ENCODE measurements around the gene RBM20.

Gene RBM20

DNA sequence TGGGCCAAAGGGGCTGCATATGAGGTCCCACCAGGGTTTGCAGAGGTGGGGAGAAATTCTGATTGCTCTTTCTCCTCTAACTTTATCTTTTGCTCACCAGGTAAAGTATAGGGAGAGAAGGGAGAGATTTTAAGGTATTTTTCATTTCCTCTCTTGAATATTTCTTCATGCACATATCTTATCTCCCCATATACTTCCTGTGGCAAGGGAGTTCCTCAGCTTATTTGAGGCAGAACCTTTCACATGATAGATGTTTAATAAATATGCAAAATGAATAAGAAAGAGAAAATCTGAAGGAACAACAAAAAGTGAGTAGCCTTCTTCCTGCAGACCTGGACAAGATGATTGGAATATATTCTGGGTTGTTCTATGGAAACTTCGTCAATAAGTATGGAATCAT lies 160.2 kb downstream of the RBM20 start:
- Histone ChIP-seq H3K36me3 (no peaks in the 10 kb centered on the region), H3K27me3 (no peaks in the 10 kb centered on the region), H3K9me3 (no peaks in the 10 kb centered on the region), H3K4me3 (ENCODE audit: low read depth in 1 of 2, low read length in 1 of 2) (no peak overlapping the region), H3K27ac (no peak overlapping the region), H3K4me1 (ENCODE audit: control insufficient read depth in 1 of 2, insufficient read depth in 1 of 2, low read depth in 1 of 2, low read length in 1 of 2) (no peaks in the 10 kb centered on the region)
- TF ChIP-seq, protein P1, sequence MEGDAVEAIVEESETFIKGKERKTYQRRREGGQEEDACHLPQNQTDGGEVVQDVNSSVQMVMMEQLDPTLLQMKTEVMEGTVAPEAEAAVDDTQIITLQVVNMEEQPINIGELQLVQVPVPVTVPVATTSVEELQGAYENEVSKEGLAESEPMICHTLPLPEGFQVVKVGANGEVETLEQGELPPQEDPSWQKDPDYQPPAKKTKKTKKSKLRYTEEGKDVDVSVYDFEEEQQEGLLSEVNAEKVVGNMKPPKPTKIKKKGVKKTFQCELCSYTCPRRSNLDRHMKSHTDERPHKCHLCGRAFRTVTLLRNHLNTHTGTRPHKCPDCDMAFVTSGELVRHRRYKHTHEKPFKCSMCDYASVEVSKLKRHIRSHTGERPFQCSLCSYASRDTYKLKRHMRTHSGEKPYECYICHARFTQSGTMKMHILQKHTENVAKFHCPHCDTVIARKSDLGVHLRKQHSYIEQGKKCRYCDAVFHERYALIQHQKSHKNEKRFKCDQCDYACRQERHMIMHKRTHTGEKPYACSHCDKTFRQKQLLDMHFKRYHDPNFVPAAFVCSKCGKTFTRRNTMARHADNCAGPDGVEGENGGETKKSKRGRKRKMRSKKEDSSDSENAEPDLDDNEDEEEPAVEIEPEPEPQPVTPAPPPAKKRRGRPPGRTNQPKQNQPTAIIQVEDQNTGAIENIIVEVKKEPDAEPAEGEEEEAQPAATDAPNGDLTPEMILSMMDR (IDR thresholded peaks at IDR 0.05), result no peak

DNA sequence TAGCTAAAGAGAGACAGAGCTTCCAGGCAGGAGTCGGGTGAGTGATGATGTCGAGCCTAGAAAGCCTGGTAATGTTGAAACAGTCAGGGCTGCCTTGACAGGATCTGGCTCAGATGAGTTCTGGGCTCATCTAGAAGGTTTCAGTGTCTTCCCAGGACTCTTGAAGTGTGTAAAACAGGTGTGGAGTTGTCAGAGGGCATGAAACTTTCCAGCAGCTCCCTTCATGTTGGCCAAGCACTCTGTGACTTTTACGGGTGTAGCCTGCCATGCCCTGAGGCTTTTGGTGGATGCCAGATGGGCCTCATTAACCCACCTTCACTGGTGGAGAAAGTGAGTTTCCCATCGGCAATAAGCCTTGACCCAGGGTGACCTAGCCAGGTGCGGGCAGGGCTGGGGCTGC lies 161.2 kb downstream of the RBM20 start:
- H3K4me1 ChIP-seq (ENCODE audit: control insufficient read depth in 1 of 2, insufficient read depth in 1 of 2, low read depth in 1 of 2, low read length in 1 of 2), result no peaks in the 10 kb centered on the region
- H3K4me3 ChIP-seq (ENCODE audit: low read depth in 1 of 2, low read length in 1 of 2), result no peak overlapping the region
- H3K27me3 ChIP-seq, result no peaks in the 10 kb centered on the region
- TF ChIP-seq, protein P1 (IDR thresholded peaks at IDR 0.05), result no peak
- H3K27ac ChIP-seq, result no peak overlapping the region
- H3K9me3 ChIP-seq, result no peaks in the 10 kb centered on the region
- H3K36me3 ChIP-seq, result no peaks in the 10 kb centered on the region

DNA sequence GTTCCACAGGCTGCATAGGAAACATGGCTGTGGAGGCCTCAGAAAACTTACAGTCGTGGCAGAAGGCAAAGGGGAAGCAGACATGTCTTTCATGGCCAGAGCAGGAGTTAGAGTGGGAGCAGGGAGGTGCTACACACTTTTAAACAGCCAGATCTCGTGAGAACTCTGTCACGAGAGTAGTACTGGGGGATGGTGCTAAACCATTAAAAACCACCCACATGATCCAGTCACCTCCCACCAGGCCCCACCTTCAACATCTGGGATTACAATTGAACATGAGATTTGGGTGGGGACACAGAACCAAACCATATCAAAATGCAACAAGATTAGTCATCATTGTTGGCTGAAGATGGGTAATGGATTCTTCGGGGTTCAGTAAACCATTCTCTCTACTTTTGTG lies 162.2 kb downstream of the RBM20 start:
- Histone ChIP-seq H3K27ac (no peak overlapping the region), H3K4me3 (ENCODE audit: low read depth in 1 of 2, low read length in 1 of 2) (no peak overlapping the region), H3K27me3 (no peaks in the 10 kb centered on the region), H3K9me3 (no peaks in the 10 kb centered on the region), H3K4me1 (ENCODE audit: control insufficient read depth in 1 of 2, insufficient read depth in 1 of 2, low read depth in 1 of 2, low read length in 1 of 2) (no peaks in the 10 kb centered on the region), H3K36me3 (no peaks in the 10 kb centered on the region)
- TF ChIP-seq, protein P1 (IDR thresholded peaks at IDR 0.05), result no peak

DNA sequence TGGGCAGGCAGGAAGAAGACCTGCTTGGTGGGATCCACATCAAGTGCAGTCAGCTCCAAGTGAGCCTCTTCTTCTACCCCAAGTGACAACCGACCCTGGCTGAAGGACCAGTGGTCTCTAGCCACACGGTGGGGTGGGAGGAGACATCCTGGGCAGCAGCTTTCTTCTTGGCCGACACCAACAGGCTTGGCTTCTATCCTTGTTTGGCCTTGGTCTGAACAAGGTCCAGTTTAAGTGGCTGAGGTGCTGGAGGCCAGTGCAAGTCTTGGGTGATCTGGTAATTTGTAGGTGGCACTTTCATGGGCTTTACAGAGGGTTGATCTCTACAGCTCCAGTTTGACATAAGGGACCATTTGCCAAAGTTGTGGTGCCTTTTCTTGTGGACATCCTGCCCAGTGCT lies 164.0 kb downstream of the RBM20 start:
- no peaks in the 10 kb centered on the region for H3K27me3 ChIP-seq
- H3K36me3 ChIP-seq, result no peaks in the 10 kb centered on the region
- TF ChIP-seq, protein P1 (IDR thresholded peaks at IDR 0.05), result no peak
- H3K9me3 ChIP-seq, result no peaks in the 10 kb centered on the region
- H3K4me3 ChIP-seq (ENCODE audit: low read depth in 1 of 2, low read length in 1 of 2), result no peak overlapping the region
- H3K4me1 ChIP-seq (ENCODE audit: control insufficient read depth in 1 of 2, insufficient read depth in 1 of 2, low read depth in 1 of 2, low read length in 1 of 2), result no peaks in the 10 kb centered on the region
- no peak overlapping the region for H3K27ac ChIP-seq

DNA sequence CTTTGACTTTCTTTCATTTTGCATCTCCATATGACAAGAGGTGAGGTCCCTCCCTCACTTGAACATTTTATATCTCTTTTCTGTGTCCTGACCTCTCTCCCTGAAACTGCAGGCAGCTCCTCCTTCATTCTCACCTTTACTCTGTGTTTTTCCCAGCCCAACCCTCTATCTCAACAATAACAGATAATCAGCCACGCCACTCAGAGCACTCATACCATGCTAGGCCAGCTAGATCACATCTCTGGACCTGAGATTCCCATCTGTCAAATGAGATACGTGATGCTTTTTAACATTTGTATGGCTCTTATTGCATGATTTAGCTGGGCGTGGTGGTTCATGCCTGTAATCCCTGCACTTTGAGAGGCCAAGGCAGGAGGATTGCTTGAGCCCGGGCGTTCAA lies 164.5 kb downstream of the RBM20 start:
- Histone ChIP-seq H3K36me3 (no peaks in the 10 kb centered on the region), H3K27ac (no peak overlapping the region), H3K4me3 (ENCODE audit: low read depth in 1 of 2, low read length in 1 of 2) (no peak overlapping the region), H3K27me3 (no peaks in the 10 kb centered on the region), H3K4me1 (ENCODE audit: control insufficient read depth in 1 of 2, insufficient read depth in 1 of 2, low read depth in 1 of 2, low read length in 1 of 2) (no peaks in the 10 kb centered on the region), H3K9me3 (no peaks in the 10 kb centered on the region)
- TF ChIP-seq, protein P1 (IDR thresholded peaks at IDR 0.05), result no peak

DNA sequence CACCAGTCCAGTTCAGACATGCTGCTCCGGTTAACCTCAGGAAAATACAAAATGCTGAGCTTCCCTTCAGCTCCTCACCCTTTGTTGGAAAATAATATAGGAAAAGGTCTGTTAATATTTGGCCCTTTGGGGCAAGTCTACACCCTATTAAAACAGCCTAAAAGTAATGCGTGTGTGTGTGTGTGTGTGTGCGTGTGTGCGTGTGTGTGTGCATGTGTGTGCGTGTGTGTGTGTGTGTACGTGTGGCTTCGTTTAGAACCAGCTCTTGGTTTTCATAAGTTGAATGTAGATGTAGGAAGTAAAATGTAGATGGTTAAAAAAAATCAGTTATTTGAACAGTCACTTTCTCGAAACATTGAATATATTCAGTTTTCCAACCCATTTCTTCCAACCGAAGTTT lies 166.5 kb downstream of the RBM20 start:
- no peaks in the 10 kb centered on the region for H3K9me3 ChIP-seq
- H3K4me3 ChIP-seq (ENCODE audit: low read depth in 1 of 2, low read length in 1 of 2), result no peak overlapping the region
- TF ChIP-seq, protein P1 (IDR thresholded peaks at IDR 0.05), result no peak
- no peaks in the 10 kb centered on the region for H3K4me1 ChIP-seq (ENCODE audit: control insufficient read depth in 1 of 2, insufficient read depth in 1 of 2, low read depth in 1 of 2, low read length in 1 of 2)
- no peaks in the 10 kb centered on the region for H3K27me3 ChIP-seq
- H3K36me3 ChIP-seq, result no peaks in the 10 kb centered on the region
- no peak overlapping the region for H3K27ac ChIP-seq
